Measurements from ENCODE around the gene TIMM22.
"Not testable (repeated sequence)": the region's sequence is repeated elsewhere in the genome, so short reads cannot be mapped to it uniquely, and the experiment has no call there.

The TIMM22 gene

GRCh38 chr17:1042486-1042885 lies 45.6 kb downstream of the TIMM22 start:
- no peak for DNase-seq

- no peak for DNase-seq
These were observed 46.8 kb downstream of the TIMM22 start for GRCh38 chr17:1043601-1044251.

GRCh38 chr17:1044387-1045009 lies 47.6 kb downstream of the TIMM22 start:
- not testable (repeated sequence) for DNase-seq

GRCh38 chr17:1045456-1045855 lies 48.5 kb downstream of the TIMM22 start:
- DNase-seq, result no peak

- peak; percentile 71 for DNase-seq
These were observed 50.4 kb downstream of the TIMM22 start for GRCh38 chr17:1047177-1047878.

- no peak for DNase-seq
These were observed 51.0 kb downstream of the TIMM22 start for GRCh38 chr17:1047879-1048470.

GRCh38 chr17:1048516-1049115 lies 51.7 kb downstream of the TIMM22 start:
- DNase-seq, result not testable (repeated sequence)

- no peak for DNase-seq
These were observed 52.7 kb downstream of the TIMM22 start for GRCh38 chr17:1049446-1050225.

- peak; percentile 62 for DNase-seq
These were observed 53.5 kb downstream of the TIMM22 start for GRCh38 chr17:1050246-1050995.

GRCh38 chr17:1050996-1051925 lies 54.3 kb downstream of the TIMM22 start:
- peak; percentile 45 for DNase-seq

All from NCI-H524 treated with DMSO at 0.1 percent for 48 hours (cell line).